Measurements from ENCODE around the gene UBAC2. TPM values are rescaled to one million over a fixed set of nuclear protein-coding genes. Genes with fewer than 3 reads are reported as not detected.

The UBAC2 gene
- total and polyA plus RNA-seq, 2 donors (not counting 1 experiment from before 2014, with no cell fraction given), result 32.4 to 87.4 TPM

DNA sequence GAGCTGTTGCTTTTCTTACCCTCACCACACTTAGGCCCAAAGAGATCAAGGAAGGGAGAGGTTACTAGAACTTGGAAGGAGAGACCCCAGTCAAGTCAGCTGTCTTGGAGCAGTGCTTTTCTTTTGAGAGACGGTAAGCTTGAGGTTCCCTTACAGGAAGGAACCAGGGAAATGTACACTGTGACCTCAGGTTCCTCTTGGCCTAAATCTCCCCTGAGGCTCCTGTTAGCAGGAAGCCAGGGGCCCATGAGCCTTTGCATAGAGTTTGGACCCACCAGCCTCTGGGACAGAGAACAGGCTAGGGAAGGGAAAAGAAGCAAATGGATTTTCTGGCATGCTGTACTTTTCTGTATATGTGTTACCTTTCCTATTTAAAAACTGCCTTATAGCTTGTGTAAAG lies 63.4 kb downstream of the UBAC2 start:
- H2AFZ ChIP-seq (ENCODE audit: low read length), result no peak overlapping the region

DNA sequence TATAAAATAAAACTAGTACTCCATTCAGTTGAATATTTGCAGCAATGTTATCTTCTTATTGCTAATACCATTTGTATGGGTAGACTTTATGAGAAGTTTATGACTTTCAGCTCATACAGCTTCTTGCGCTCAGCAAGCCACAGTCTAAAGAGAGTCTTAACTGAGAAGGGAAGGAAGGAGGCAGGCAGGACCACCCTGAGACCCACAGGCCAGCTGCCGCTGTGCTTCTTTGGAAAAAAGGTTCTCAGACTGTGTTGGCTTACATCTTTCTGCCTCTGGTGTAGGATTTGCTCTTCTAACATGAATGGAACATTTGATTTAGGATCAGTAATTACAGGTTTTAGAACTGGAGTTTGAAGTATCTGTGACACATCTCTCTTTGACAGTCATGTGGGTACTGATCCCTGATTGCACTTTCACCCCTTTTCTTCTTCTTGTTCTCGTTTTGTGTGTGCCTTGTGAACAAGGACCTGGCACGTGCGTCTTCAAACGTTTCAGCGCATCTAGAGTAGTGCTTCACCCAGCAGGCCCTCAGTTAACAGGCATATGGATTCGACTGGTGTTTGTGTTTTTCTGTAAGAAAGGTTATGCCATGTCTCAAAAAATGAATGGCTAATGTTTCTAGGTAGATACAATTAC lies 64.6 kb downstream of the UBAC2 start:
- no peak for TF ChIP-seq EZH2 (IDR thresholded peaks at IDR 0.05; ENCODE audit: low read length, missing control alignments)
- TF ChIP-seq, protein P1, sequence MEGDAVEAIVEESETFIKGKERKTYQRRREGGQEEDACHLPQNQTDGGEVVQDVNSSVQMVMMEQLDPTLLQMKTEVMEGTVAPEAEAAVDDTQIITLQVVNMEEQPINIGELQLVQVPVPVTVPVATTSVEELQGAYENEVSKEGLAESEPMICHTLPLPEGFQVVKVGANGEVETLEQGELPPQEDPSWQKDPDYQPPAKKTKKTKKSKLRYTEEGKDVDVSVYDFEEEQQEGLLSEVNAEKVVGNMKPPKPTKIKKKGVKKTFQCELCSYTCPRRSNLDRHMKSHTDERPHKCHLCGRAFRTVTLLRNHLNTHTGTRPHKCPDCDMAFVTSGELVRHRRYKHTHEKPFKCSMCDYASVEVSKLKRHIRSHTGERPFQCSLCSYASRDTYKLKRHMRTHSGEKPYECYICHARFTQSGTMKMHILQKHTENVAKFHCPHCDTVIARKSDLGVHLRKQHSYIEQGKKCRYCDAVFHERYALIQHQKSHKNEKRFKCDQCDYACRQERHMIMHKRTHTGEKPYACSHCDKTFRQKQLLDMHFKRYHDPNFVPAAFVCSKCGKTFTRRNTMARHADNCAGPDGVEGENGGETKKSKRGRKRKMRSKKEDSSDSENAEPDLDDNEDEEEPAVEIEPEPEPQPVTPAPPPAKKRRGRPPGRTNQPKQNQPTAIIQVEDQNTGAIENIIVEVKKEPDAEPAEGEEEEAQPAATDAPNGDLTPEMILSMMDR (conservative IDR thresholded peaks at IDR 0.05 in 1 of 2, IDR thresholded peaks at IDR 0.05 in 1 of 2; ENCODE audit: low read depth in 1 of 2, low read length in 2 of 2), result no peak
- no peaks in the 10 kb centered on the region for H3K4me1 ChIP-seq (ENCODE audit: control insufficient read depth, extremely low read depth, insufficient read depth, low read length)
- H3K9me3 ChIP-seq (ENCODE audit: control insufficient read depth, insufficient read depth, low read depth, low read length), result no peaks in the 10 kb centered on the region
- H3K9ac ChIP-seq (ENCODE audit: insufficient read depth, low read length), result no peak overlapping the region
- H3K27ac ChIP-seq (ENCODE audit: insufficient read depth, low read length), result no peak overlapping the region
- H2AFZ ChIP-seq (ENCODE audit: low read length), result no peak overlapping the region
- H3K27me3 ChIP-seq (ENCODE audit: control insufficient read depth, insufficient read depth, low read length), result no peaks in the 10 kb centered on the region
- H4K20me1 ChIP-seq (ENCODE audit: control insufficient read depth, extremely low read depth, insufficient read depth, low read length), result no peaks in the 10 kb centered on the region
- no peaks in the 10 kb centered on the region for H3K36me3 ChIP-seq (ENCODE audit: control insufficient read depth, insufficient read depth, low read length)
- H3K79me2 ChIP-seq (ENCODE audit: control insufficient read depth, insufficient read depth, low read length), result no peaks in the 10 kb centered on the region
- H3K4me2 ChIP-seq (ENCODE audit: extremely low read depth, insufficient read depth, low read length), result no peak overlapping the region
- no peak overlapping the region for H3K4me3 ChIP-seq (replicated peaks in 1 of 4; ENCODE audit: control extremely low read depth in 1 of 4, insufficient read depth in 1 of 4, low read depth in 3 of 4, low read length in 4 of 4)
- no peak for DNase-seq (ENCODE audit: low read depth in 2 of 2)

More for the DNA sequence above, 63.4 kb downstream of the UBAC2 start:
- Histone ChIP-seq H3K9ac (ENCODE audit: insufficient read depth, low read length) (no peak overlapping the region), H3K79me2 (ENCODE audit: control insufficient read depth, insufficient read depth, low read length) (no peaks in the 10 kb centered on the region), H4K20me1 (ENCODE audit: control insufficient read depth, extremely low read depth, insufficient read depth, low read length) (no peaks in the 10 kb centered on the region), H3K27ac (ENCODE audit: insufficient read depth, low read length) (no peak overlapping the region), H3K4me3 (replicated peaks in 1 of 4; ENCODE audit: control extremely low read depth in 1 of 4, insufficient read depth in 1 of 4, low read depth in 3 of 4, low read length in 4 of 4) (no peak overlapping the region), H3K36me3 (ENCODE audit: control insufficient read depth, insufficient read depth, low read length) (no peaks in the 10 kb centered on the region), H3K4me1 (ENCODE audit: control insufficient read depth, extremely low read depth, insufficient read depth, low read length) (no peaks in the 10 kb centered on the region), H3K27me3 (ENCODE audit: control insufficient read depth, insufficient read depth, low read length) (no peaks in the 10 kb centered on the region), H3K9me3 (ENCODE audit: control insufficient read depth, insufficient read depth, low read depth, low read length) (no peaks in the 10 kb centered on the region), H3K4me2 (ENCODE audit: extremely low read depth, insufficient read depth, low read length) (no peak overlapping the region)
- no peak for DNase-seq (ENCODE audit: low read depth in 2 of 2)
- no peak for TF ChIP-seq EZH2 (IDR thresholded peaks at IDR 0.05; ENCODE audit: low read length, missing control alignments)
- TF ChIP-seq, protein P1 (conservative IDR thresholded peaks at IDR 0.05 in 1 of 2, IDR thresholded peaks at IDR 0.05 in 1 of 2; ENCODE audit: low read depth in 1 of 2, low read length in 2 of 2), result no peak

GRCh38 chr13:99265821-99266426 lies 65.3 kb downstream of the UBAC2 start:
- DNase-seq (ENCODE audit: low read depth in 2 of 2), result peak; percentile 41 to 72
- no peak for TF ChIP-seq EZH2 (IDR thresholded peaks at IDR 0.05; ENCODE audit: low read length, missing control alignments)
- TF ChIP-seq, protein P1 (conservative IDR thresholded peaks at IDR 0.05 in 1 of 2, IDR thresholded peaks at IDR 0.05 in 1 of 2; ENCODE audit: low read depth in 1 of 2, low read length in 2 of 2), result peak; percentile 48 to 60

More at GRCh38 chr13:99265821-99266426, 65.3 kb downstream of the UBAC2 start:
- no peaks in the 10 kb centered on the region for H4K20me1 ChIP-seq (ENCODE audit: control insufficient read depth, extremely low read depth, insufficient read depth, low read length)
- H3K9ac ChIP-seq (ENCODE audit: insufficient read depth, low read length), result no peak overlapping the region
- no peak overlapping the region for H3K27ac ChIP-seq (ENCODE audit: insufficient read depth, low read length)
- no peaks in the 10 kb centered on the region for H3K4me1 ChIP-seq (ENCODE audit: control insufficient read depth, extremely low read depth, insufficient read depth, low read length)
- no peak overlapping the region for H2AFZ ChIP-seq (ENCODE audit: low read length)
- no peak overlapping the region for H3K4me3 ChIP-seq (replicated peaks in 1 of 4; ENCODE audit: control extremely low read depth in 1 of 4, insufficient read depth in 1 of 4, low read depth in 3 of 4, low read length in 4 of 4)
- H3K9me3 ChIP-seq (ENCODE audit: control insufficient read depth, insufficient read depth, low read depth, low read length), result no peaks in the 10 kb centered on the region
- no peaks in the 10 kb centered on the region for H3K36me3 ChIP-seq (ENCODE audit: control insufficient read depth, insufficient read depth, low read length)
- no peak overlapping the region for H3K4me2 ChIP-seq (ENCODE audit: extremely low read depth, insufficient read depth, low read length)
- H3K79me2 ChIP-seq (ENCODE audit: control insufficient read depth, insufficient read depth, low read length), result no peaks in the 10 kb centered on the region
- H3K27me3 ChIP-seq (ENCODE audit: control insufficient read depth, insufficient read depth, low read length), result no peaks in the 10 kb centered on the region

Measured in fibroblast of lung (primary cell).